GM12878 (cell line): ENCODE measurements around the gene CTNS. TPM values are rescaled to one million over a fixed set of nuclear protein-coding genes. Genes with fewer than 3 reads are reported as not detected.

Experiments
- BMI1 ChIP-seq: fragments of 450-650 bp; IDR thresholded peaks from 2 replicates; pipeline ENCODE4 v1.6.1; 2016; ENCODE audit warnings: mild to moderate bottlenecking, moderate library complexity, borderline replicate concordance
- CHD4 ChIP-seq: fragments of 200-600 bp; sonication (generic); IDR thresholded peaks from 2 replicates; pipeline ENCODE4 v1.6.1; 2016; ENCODE audit warnings: mild to moderate bottlenecking
- DPF2 ChIP-seq: fragments of 450-650 bp; IDR thresholded peaks from 2 replicates; pipeline ENCODE4 v1.6.1; 2017; ENCODE audit warnings: mild to moderate bottlenecking
- GABPA ChIP-seq: IDR thresholded peaks from 2 replicates; pipeline ENCODE4 v1.6.1; 2014; ENCODE audit warnings: antibody characterized with exemption, low read depth, mild to moderate bottlenecking, inconsistent platforms
- GATAD2B ChIP-seq: fragments of 450-650 bp; conservative IDR thresholded peaks from 2 replicates; pipeline ENCODE4 v1.6.1; 2017; ENCODE audit warnings: low read depth, mild to moderate bottlenecking, moderate library complexity
- NFXL1 ChIP-seq: fragments of 450-650 bp; IDR thresholded peaks from 2 replicates; pipeline ENCODE4 v1.6.1; 2017; ENCODE audit warnings: antibody characterized with exemption, mild to moderate bottlenecking, borderline replicate concordance
- NR2C1 ChIP-seq: fragments of 450-650 bp; IDR thresholded peaks from 2 replicates; pipeline ENCODE4 v1.6.1; 2017; ENCODE audit warnings: antibody characterized with exemption, mild to moderate bottlenecking, moderate library complexity
- NRF1 ChIP-seq: conservative IDR thresholded peaks from 2 replicates; pipeline ENCODE4 v1.6.1; 2011; ENCODE audit warnings: mild to moderate bottlenecking, low read depth, low read length, improper control_type of control experiment
- POLR2A ChIP-seq: IDR thresholded peaks from 2 replicates; pipeline ENCODE4 v1.6.1; 2011; ENCODE audit warnings: low read depth, mild to moderate bottlenecking, low read length
- RCOR1 ChIP-seq: conservative IDR thresholded peaks from 2 replicates; pipeline ENCODE4 v1.6.1; 2012; ENCODE audit warnings: low read depth, low read length, improper control_type of control experiment
- SUZ12 ChIP-seq: fragments of 200-600 bp; sonication (generic); IDR thresholded peaks from one replicate; pipeline ENCODE4 v1.6.1; 2018; ENCODE audit warnings: antibody characterized with exemption, mild to moderate bottlenecking; ENCODE audit not compliant: unreplicated experiment
- TBL1XR1 ChIP-seq: IDR thresholded peaks from 2 replicates; pipeline ENCODE4 v1.6.1; 2012; ENCODE audit warnings: low read depth, low read length, improper control_type of control experiment
- ZNF217 ChIP-seq: fragments of 450-650 bp; IDR thresholded peaks from 2 replicates; pipeline ENCODE4 v1.6.1; 2017; ENCODE audit warnings: antibody characterized with exemption, mild to moderate bottlenecking
- ZSCAN29 ChIP-seq: fragments of 450-650 bp; IDR thresholded peaks from 2 replicates; pipeline ENCODE4 v1.6.1; 2017; ENCODE audit warnings: mild to moderate bottlenecking, moderate library complexity
- polyA plus RNA-seq, 11 experiments: library from polyadenylated mRNA; depleted of rRNA in 4 of 11; unstranded in 6 of 11; stranded (reverse) in 5 of 11; fragments of >200 nt; fragmentation: Nextera tagmentation in 4 of 11; fragmentation: Illumina TruSeq in 1 of 11; extraction: Ambion mirVana in 4 of 11; extraction: Trizol in 1 of 11; gene quantifications; 1 replicate in 1 of 11; 2 replicates in 10 of 11; pipeline versions ENCODE4 v1.2.1 to v1.2.3, GENCODE V29; 2011 to 2016; ENCODE audit warnings: inconsistent platforms in 2 of 11, missing spikeins in 2 of 11, low read depth in 1 of 11
- total RNA-seq, 4 experiments: library from RNA; depleted of rRNA in 3 of 4; stranded (reverse); fragments of >200 nt in 3 of 4; fragmentation: Illumina TruSeq in 1 of 4; extraction: Trizol in 1 of 4; gene quantifications; 2 replicates each; pipeline versions ENCODE4 v1.2.1 to v1.2.3, GENCODE V29; 2013 to 2021
- TF ChIP-seq, protein P1 (sequence below): fragments of 450-650 bp; IDR thresholded peaks from 2 replicates; pipeline ENCODE4 v1.6.1; 2017; ENCODE audit warnings: mild to moderate bottlenecking, low read depth, inconsistent platforms; ENCODE audit not compliant: poor library complexity, severe bottlenecking
- TF ChIP-seq, protein P2 (sequence below): IDR thresholded peaks from 2 replicates; pipeline ENCODE4 v1.6.1; 2011; ENCODE audit warnings: low read depth, mild to moderate bottlenecking, low read length, moderate library complexity, borderline replicate concordance; ENCODE audit errors: extremely low read depth
- TF ChIP-seq, protein P3 (sequence below): fragments of 450-650 bp; IDR thresholded peaks from 2 replicates; pipeline ENCODE4 v1.6.1; 2016; ENCODE audit warnings: mild to moderate bottlenecking, moderate library complexity, borderline replicate concordance

Gene CTNS
- total and polyA plus RNA-seq, 10 of the 15 experiments (the other 5 are each of a cell fraction or from before 2014, with no cell fraction given): 0.92 to 10.7 (median 6.4) TPM

DNA sequence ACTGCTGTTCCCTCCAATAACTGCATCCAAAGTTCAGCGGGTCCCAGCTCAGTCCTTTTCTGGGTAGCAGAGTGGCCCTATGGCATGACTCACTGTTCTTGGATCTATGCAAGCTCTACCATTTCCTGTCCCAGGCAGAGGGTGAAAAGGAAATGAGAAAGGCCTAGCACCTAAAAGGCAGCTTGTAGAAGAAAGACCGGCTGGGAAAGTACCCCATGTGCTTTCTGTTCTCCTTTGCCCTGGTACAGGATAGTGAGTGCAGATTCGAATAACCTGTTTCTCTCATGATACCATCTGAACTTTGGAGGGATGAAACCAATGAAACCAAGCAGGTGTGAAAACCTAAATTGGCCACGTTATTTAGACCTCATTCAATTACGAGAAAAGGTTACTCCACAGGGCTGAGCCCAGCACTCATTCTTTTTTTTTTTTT, 74.4 kb downstream of the CTNS start (continued):
- TF ChIP-seq, protein P1, sequence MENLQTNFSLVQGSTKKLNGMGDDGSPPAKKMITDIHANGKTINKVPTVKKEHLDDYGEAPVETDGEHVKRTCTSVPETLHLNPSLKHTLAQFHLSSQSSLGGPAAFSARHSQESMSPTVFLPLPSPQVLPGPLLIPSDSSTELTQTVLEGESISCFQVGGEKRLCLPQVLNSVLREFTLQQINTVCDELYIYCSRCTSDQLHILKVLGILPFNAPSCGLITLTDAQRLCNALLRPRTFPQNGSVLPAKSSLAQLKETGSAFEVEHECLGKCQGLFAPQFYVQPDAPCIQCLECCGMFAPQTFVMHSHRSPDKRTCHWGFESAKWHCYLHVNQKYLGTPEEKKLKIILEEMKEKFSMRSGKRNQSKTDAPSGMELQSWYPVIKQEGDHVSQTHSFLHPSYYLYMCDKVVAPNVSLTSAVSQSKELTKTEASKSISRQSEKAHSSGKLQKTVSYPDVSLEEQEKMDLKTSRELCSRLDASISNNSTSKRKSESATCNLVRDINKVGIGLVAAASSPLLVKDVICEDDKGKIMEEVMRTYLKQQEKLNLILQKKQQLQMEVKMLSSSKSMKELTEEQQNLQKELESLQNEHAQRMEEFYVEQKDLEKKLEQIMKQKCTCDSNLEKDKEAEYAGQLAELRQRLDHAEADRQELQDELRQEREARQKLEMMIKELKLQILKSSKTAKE: peak; percentile 98
- TF ChIP-seq DPF2 (peak; percentile 97), ZNF217 (no peak; the same call in none of the 2 replicates), ZSCAN29 (peak; percentile 92), NFXL1 (no peak), BMI1 (peak; percentile 84), NR2C1 (no peak), CHD4 (no peak), GATAD2B (peak; percentile 75), TBL1XR1 (peak; percentile 41; the same call in 1 of the 2 replicates), SUZ12 (no peak), POLR2A (no peak), GABPA (peak; percentile 50; the same call in 1 of the 2 replicates), NRF1 (no peak), RCOR1 (peak; percentile 67; the same call in 1 of the 2 replicates)
- TF ChIP-seq, protein P2, sequence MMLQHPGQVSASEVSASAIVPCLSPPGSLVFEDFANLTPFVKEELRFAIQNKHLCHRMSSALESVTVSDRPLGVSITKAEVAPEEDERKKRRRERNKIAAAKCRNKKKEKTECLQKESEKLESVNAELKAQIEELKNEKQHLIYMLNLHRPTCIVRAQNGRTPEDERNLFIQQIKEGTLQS: 0 out of 2 replicates have a peak, but pooled peaks have one; percentile 12
- TF ChIP-seq, protein P3, sequence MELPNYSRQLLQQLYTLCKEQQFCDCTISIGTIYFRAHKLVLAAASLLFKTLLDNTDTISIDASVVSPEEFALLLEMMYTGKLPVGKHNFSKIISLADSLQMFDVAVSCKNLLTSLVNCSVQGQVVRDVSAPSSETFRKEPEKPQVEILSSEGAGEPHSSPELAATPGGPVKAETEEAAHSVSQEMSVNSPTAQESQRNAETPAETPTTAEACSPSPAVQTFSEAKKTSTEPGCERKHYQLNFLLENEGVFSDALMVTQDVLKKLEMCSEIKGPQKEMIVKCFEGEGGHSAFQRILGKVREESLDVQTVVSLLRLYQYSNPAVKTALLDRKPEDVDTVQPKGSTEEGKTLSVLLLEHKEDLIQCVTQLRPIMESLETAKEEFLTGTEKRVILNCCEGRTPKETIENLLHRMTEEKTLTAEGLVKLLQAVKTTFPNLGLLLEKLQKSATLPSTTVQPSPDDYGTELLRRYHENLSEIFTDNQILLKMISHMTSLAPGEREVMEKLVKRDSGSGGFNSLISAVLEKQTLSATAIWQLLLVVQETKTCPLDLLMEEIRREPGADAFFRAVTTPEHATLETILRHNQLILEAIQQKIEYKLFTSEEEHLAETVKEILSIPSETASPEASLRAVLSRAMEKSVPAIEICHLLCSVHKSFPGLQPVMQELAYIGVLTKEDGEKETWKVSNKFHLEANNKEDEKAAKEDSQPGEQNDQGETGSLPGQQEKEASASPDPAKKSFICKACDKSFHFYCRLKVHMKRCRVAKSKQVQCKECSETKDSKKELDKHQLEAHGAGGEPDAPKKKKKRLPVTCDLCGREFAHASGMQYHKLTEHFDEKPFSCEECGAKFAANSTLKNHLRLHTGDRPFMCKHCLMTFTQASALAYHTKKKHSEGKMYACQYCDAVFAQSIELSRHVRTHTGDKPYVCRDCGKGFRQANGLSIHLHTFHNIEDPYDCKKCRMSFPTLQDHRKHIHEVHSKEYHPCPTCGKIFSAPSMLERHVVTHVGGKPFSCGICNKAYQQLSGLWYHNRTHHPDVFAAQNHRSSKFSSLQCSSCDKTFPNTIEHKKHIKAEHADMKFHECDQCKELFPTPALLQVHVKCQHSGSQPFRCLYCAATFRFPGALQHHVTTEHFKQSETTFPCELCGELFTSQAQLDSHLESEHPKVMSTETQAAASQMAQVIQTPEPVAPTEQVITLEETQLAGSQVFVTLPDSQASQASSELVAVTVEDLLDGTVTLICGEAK: no peak; the same call in 1 of the 2 replicates

Other genes with a start within 250 kb of the CTNS start
Only the 7 nearest of the 14 such genes appear.
- gene TRPV3, start 78.9 kb upstream of the CTNS start, total RNA-seq (2014; rRNA removed): 2.7 and 3.7 TPM in 2 replicates
- 2.7 and 2.8 TPM in 2 replicates for gene TRPV3, start 78.9 kb upstream of the CTNS start, total RNA-seq (2014; rRNA removed; fragmentation: Illumina TruSeq; extraction: Trizol)
- 3.6 and 5.2 TPM in 2 replicates for gene TRPV3, start 78.9 kb upstream of the CTNS start, total RNA-seq (2021)
- 8.7 and 12.0 TPM in 2 replicates for gene TRPV3, start 78.9 kb upstream of the CTNS start, polyA plus RNA-seq (2011; rRNA removed)
- 3.3 and 4.1 TPM in 2 replicates for gene TRPV3, start 78.9 kb upstream of the CTNS start, polyA plus RNA-seq (2014; fragmentation: Illumina TruSeq; extraction: Trizol)
- gene TRPV3, start 78.9 kb upstream of the CTNS start, polyA plus RNA-seq (2014; fragmentation: Nextera tagmentation; extraction: Ambion mirVana): under 1 TPM; 0.52 to 0.60 TPM
- 4.4 and 4.5 TPM in 2 replicates for gene TRPV3, start 78.9 kb upstream of the CTNS start, polyA plus RNA-seq (2014; rRNA removed)
- gene TRPV3, start 78.9 kb upstream of the CTNS start, polyA plus RNA-seq (2016; fragmentation: Nextera tagmentation; extraction: Ambion mirVana): 1 to 10 TPM; 1.6 to 2.1 TPM
- 1.9 TPM in 2 replicates for gene TRPV1, start 27.3 kb upstream of the CTNS start, total RNA-seq (2014; rRNA removed)
- 1.6 and 1.9 TPM in 2 replicates for gene TRPV1, start 27.3 kb upstream of the CTNS start, total RNA-seq (2014; rRNA removed; fragmentation: Illumina TruSeq; extraction: Trizol)
- 2.3 and 3.5 TPM in 2 replicates for gene TRPV1, start 27.3 kb upstream of the CTNS start, total RNA-seq (2021)
- 0.68 and 0.75 TPM in 2 replicates for gene TRPV1, start 27.3 kb upstream of the CTNS start, polyA plus RNA-seq (2011; rRNA removed)
- 1.5 and 2.4 TPM in 2 replicates for gene TRPV1, start 27.3 kb upstream of the CTNS start, polyA plus RNA-seq (2014; fragmentation: Illumina TruSeq; extraction: Trizol)
- under 1 TPM; 0.39 to 0.42 TPM for gene TRPV1, start 27.3 kb upstream of the CTNS start, polyA plus RNA-seq (2014; fragmentation: Nextera tagmentation; extraction: Ambion mirVana)
- gene TRPV1, start 27.3 kb upstream of the CTNS start, polyA plus RNA-seq (2014; rRNA removed): 4.2 and 5.2 TPM in 2 replicates
- 1 to 10 TPM; 1.9 to 2.1 TPM for gene TRPV1, start 27.3 kb upstream of the CTNS start, polyA plus RNA-seq (2016; fragmentation: Nextera tagmentation; extraction: Ambion mirVana)
- gene SHPK, start 510 bp upstream of the CTNS start, total RNA-seq (2014; rRNA removed): 15.1 and 16.6 TPM in 2 replicates
- 9.7 and 10.8 TPM in 2 replicates for gene SHPK, start 510 bp upstream of the CTNS start, total RNA-seq (2014; rRNA removed; fragmentation: Illumina TruSeq; extraction: Trizol)
- 11.7 and 12.9 TPM in 2 replicates for gene SHPK, start 510 bp upstream of the CTNS start, total RNA-seq (2021)
- 8.0 and 13.9 TPM in 2 replicates for gene SHPK, start 510 bp upstream of the CTNS start, polyA plus RNA-seq (2011; rRNA removed)
- 7.8 and 9.5 TPM in 2 replicates for gene SHPK, start 510 bp upstream of the CTNS start, polyA plus RNA-seq (2014; fragmentation: Illumina TruSeq; extraction: Trizol)
- 1 to 10 TPM; 1.7 to 1.8 TPM for gene SHPK, start 510 bp upstream of the CTNS start, polyA plus RNA-seq (2014; fragmentation: Nextera tagmentation; extraction: Ambion mirVana)
- 12.9 and 15.6 TPM in 2 replicates for gene SHPK, start 510 bp upstream of the CTNS start, polyA plus RNA-seq (2014; rRNA removed)
- 10 to 100 TPM; 13.0 to 13.2 TPM for gene SHPK, start 510 bp upstream of the CTNS start, polyA plus RNA-seq (2016; fragmentation: Nextera tagmentation; extraction: Ambion mirVana)
- 28.2 and 29.8 TPM in 2 replicates for gene TAX1BP3, start 31.8 kb downstream of the CTNS start, total RNA-seq (2014; rRNA removed)
- 9.2 and 10.6 TPM in 2 replicates for gene TAX1BP3, start 31.8 kb downstream of the CTNS start, total RNA-seq (2014; rRNA removed; fragmentation: Illumina TruSeq; extraction: Trizol)
- 23.4 and 24.6 TPM in 2 replicates for gene TAX1BP3, start 31.8 kb downstream of the CTNS start, total RNA-seq (2021)
- 3.6 and 5.0 TPM in 2 replicates for gene TAX1BP3, start 31.8 kb downstream of the CTNS start, polyA plus RNA-seq (2011; rRNA removed)
- gene TAX1BP3, start 31.8 kb downstream of the CTNS start, polyA plus RNA-seq (2014; fragmentation: Illumina TruSeq; extraction: Trizol): 4.4 and 8.3 TPM in 2 replicates
- gene TAX1BP3, start 31.8 kb downstream of the CTNS start, polyA plus RNA-seq (2014; fragmentation: Nextera tagmentation; extraction: Ambion mirVana): 1 to 10 TPM in 1 of 2 experiments, under 1 TPM in 1; 1.00 to 4.7 TPM
- 17.2 and 20.2 TPM in 2 replicates for gene TAX1BP3, start 31.8 kb downstream of the CTNS start, polyA plus RNA-seq (2014; rRNA removed)
- 10 to 100 TPM; 38.1 to 40.4 TPM for gene TAX1BP3, start 31.8 kb downstream of the CTNS start, polyA plus RNA-seq (2016; fragmentation: Nextera tagmentation; extraction: Ambion mirVana)
- gene EMC6, start 32.1 kb downstream of the CTNS start, total RNA-seq (2014; rRNA removed): 24.5 and 37.3 TPM in 2 replicates
- gene EMC6, start 32.1 kb downstream of the CTNS start, total RNA-seq (2014; rRNA removed; fragmentation: Illumina TruSeq; extraction: Trizol): 28.3 and 34.5 TPM in 2 replicates
- 63.6 and 64.2 TPM in 2 replicates for gene EMC6, start 32.1 kb downstream of the CTNS start, total RNA-seq (2021)
- gene EMC6, start 32.1 kb downstream of the CTNS start, polyA plus RNA-seq (2011; rRNA removed): 20.0 and 28.8 TPM in 2 replicates
- 11.1 and 27.6 TPM in 2 replicates for gene EMC6, start 32.1 kb downstream of the CTNS start, polyA plus RNA-seq (2014; fragmentation: Illumina TruSeq; extraction: Trizol)
- 10 to 100 TPM in 1 of 2 experiments, 1 to 10 TPM in 1; 5.1 to 32.2 TPM for gene EMC6, start 32.1 kb downstream of the CTNS start, polyA plus RNA-seq (2014; fragmentation: Nextera tagmentation; extraction: Ambion mirVana)
- gene EMC6, start 32.1 kb downstream of the CTNS start, polyA plus RNA-seq (2014; rRNA removed): 162 and 165 TPM in 2 replicates
- gene EMC6, start 32.1 kb downstream of the CTNS start, polyA plus RNA-seq (2016; fragmentation: Nextera tagmentation; extraction: Ambion mirVana): 100 to 1,000 TPM; 170 to 172 TPM
- 22.5 and 25.2 TPM in 2 replicates for gene P2RX5, start 59.4 kb downstream of the CTNS start, total RNA-seq (2014; rRNA removed)
- 17.9 and 20.0 TPM in 2 replicates for gene P2RX5, start 59.4 kb downstream of the CTNS start, total RNA-seq (2014; rRNA removed; fragmentation: Illumina TruSeq; extraction: Trizol)
- gene P2RX5, start 59.4 kb downstream of the CTNS start, total RNA-seq (2021): 24.8 and 27.2 TPM in 2 replicates
- 5.1 and 10.0 TPM in 2 replicates for gene P2RX5, start 59.4 kb downstream of the CTNS start, polyA plus RNA-seq (2011; rRNA removed)
- 18.4 and 28.8 TPM in 2 replicates for gene P2RX5, start 59.4 kb downstream of the CTNS start, polyA plus RNA-seq (2014; fragmentation: Illumina TruSeq; extraction: Trizol)
- 10 to 100 TPM in 1 of 2 experiments, 1 to 10 TPM in 1; 6.9 to 14.2 TPM for gene P2RX5, start 59.4 kb downstream of the CTNS start, polyA plus RNA-seq (2014; fragmentation: Nextera tagmentation; extraction: Ambion mirVana)
- 18.1 and 22.5 TPM in 2 replicates for gene P2RX5, start 59.4 kb downstream of the CTNS start, polyA plus RNA-seq (2014; rRNA removed)
- gene P2RX5, start 59.4 kb downstream of the CTNS start, polyA plus RNA-seq (2016; fragmentation: Nextera tagmentation; extraction: Ambion mirVana): 10 to 100 TPM; 19.1 to 23.1 TPM
- gene HASPIN, start 87.1 kb downstream of the CTNS start, total RNA-seq (2014; rRNA removed): 14.9 and 16.5 TPM in 2 replicates
- 11.7 and 13.1 TPM in 2 replicates for gene HASPIN, start 87.1 kb downstream of the CTNS start, total RNA-seq (2014; rRNA removed; fragmentation: Illumina TruSeq; extraction: Trizol)
- 16.5 and 18.0 TPM in 2 replicates for gene HASPIN, start 87.1 kb downstream of the CTNS start, total RNA-seq (2021)
- gene HASPIN, start 87.1 kb downstream of the CTNS start, polyA plus RNA-seq (2011; rRNA removed): 6.1 and 7.1 TPM in 2 replicates
- gene HASPIN, start 87.1 kb downstream of the CTNS start, polyA plus RNA-seq (2014; fragmentation: Illumina TruSeq; extraction: Trizol): 13.4 and 16.4 TPM in 2 replicates
- gene HASPIN, start 87.1 kb downstream of the CTNS start, polyA plus RNA-seq (2014; fragmentation: Nextera tagmentation; extraction: Ambion mirVana): under 1 TPM; 0.80 to 0.97 TPM
- 11.4 and 12.2 TPM in 2 replicates for gene HASPIN, start 87.1 kb downstream of the CTNS start, polyA plus RNA-seq (2014; rRNA removed)
- gene HASPIN, start 87.1 kb downstream of the CTNS start, polyA plus RNA-seq (2016; fragmentation: Nextera tagmentation; extraction: Ambion mirVana): 1 to 10 TPM; 8.7 TPM